GM18502 (cell line): ENCODE measurements around the gene JAG1.

Experiments used
- ATAC-seq: cut with Tn5 transposase; IDR thresholded peaks from one replicate; pipeline ENCODE4 v1.9.1; 2021; ENCODE audit warnings: mild to moderate bottlenecking; ENCODE audit not compliant: unreplicated experiment, poor library complexity

The JAG1 gene

DNA sequence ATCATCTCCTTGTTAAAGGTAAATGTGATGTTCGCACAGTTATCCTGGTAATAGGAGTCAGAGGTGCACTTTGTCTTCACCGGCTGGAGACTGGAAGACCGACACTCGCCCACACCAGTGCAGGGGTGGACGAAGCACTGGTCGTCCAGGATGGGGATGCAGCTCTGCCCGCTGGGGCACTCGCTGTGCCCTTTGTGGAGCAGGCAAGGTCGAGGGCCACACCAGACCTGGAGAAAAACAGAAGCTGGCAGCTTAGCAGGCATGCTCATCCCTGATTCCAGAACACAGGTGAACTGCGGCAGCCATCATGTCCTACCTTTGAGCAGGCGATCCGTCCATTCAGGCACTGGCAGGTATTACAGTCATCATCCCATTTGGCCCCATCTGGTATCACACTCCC, 32.3 kb downstream of the JAG1 start:
- ATAC-seq = no peak

- no peak for ATAC-seq
These were observed 32.9 kb downstream of the JAG1 start for GRCh38 chr20:10640897-10641296.

DNA sequence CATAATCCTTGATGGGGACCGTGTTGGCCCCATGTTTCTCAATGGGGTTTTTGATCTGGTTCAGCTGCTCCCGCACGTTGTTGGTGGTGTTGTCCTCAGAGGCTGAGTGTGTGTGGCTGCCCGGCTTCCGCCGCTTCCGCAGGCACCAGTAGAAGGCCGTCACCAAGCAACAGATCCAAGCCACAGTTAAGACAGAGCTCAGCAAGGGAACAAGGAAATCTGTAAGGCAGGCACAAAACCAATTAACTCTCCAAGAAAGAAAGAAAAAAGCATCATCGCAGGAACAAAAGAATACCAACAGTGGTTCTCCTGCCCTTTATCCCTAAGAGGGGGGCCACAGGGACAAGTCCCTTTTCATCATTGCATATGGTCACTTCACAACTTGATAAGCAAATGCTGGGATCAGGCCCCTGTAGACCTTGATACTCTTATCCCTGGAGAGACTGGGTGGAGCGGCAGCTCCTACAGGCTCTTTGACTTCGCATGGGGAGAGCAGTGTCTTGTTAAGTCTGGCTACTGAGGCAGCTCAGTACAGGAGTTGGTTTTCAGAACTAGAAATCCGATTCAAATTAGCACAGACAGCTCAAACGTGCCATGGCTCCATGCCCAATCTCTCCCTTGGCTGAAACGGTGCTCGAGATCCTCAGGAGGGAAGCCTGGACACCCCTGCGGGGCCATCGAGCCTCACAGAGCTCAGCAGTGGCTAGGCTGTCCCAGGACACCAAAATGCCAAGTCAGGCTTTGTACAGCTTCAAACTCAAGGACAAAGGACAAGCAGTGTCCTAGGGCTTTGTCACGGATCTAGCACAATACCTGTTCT, 33.9 kb downstream of the JAG1 start:
- no peak for ATAC-seq

GRCh38 chr20:10639077-10639736, 34.6 kb downstream of the JAG1 start:
- ATAC-seq = no peak

GRCh38 chr20:10637563-10637962, 36.2 kb downstream of the JAG1 start:
- ATAC-seq = no peak

DNA sequence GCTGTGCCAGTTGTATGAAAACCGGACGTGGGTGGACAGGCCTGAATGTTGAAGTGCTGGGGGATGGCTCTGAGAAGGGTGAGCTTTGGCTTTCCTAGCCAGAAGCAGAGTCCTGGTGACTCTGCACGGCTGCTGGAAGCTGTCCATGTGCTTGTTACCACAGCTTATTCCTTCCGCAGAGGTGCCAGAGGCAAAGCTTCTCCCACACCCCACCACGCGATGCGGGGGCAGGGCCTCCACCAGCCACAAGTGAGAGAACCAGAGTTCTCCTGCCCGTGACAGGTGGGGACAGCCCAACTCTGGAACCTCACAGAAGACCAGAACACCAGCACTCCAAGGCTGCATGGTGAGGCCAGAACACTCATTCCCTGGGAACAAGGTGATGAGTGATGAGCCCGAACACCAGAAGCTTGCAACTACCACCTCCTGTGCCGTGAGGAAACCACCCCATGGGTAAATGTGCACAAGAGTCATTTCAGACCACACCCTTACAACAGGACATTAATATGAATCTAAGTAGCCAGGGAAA, 36.7 kb downstream of the JAG1 start:
- no peak for ATAC-seq

- no peak for ATAC-seq
These were observed 37.4 kb downstream of the JAG1 start for GRCh38 chr20:10636326-10636818.

DNA sequence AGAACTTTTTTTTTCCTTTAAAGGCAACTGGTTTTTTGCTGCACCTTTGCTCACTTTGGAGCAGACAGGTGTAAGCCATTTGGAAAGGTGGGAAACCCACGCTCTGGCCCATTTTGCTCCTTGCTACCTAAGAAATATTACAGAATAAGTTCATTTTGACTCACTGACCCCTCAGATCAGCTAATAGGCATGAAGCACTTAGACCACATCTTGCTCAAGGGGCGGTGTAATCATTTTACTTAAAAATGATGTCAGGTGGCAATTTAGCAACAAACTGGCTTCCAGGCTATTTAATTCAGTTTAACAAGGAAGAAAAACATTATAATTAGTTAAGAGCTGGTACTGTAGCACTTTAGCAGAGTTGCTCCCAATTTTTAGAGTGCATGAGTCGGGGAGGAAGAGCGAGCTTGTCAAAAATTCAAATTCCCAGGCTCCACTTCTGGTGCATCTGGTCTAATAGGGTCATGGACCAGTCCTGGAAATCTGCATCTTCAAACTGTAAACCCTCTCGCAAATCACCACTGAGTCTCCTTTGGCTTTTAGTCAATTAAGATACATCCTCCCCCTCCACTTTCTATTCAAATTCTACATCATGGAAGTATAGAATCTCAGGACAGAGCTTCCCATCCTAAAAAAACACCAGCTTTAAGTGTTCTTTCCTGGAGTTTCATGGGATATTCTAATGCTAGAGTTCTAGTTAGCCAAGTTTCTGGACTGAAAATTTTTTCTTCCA, 38.2 kb downstream of the JAG1 start:
- ATAC-seq = no peak

GRCh38 chr20:10634683-10635411, 39.0 kb downstream of the JAG1 start:
- no peak for ATAC-seq

- ATAC-seq = no peak
These were observed 39.6 kb downstream of the JAG1 start for GRCh38 chr20:10634211-10634610.

DNA sequence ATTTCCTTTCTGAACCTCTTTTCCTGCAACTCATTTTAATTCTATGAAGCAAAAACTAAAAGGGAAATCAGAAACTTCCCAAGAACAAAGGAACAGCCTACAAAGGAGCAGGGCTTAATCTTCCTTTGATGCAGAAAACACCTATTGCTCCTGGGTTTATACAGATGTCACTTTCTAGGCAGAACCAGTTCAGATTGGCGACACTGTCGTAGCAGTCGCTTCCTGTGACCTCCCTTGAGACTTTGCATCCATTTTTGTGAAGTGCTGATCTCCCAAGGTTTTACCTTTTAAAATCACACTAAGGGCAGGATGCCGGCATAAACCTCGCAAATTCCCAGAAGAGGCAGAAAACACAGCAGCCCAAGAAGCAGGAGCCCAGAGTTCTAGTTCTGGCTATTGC, 40.1 kb downstream of the JAG1 start:
- ATAC-seq = no peak

GRCh38 chr20:10632721-10633509, 40.9 kb downstream of the JAG1 start:
- no peak for ATAC-seq

- no peak for ATAC-seq
These were observed 42.7 kb downstream of the JAG1 start for GRCh38 chr20:10631126-10631525.

GRCh38 chr20:10629946-10630650, 43.7 kb downstream of the JAG1 start:
- no peak for ATAC-seq

GRCh38 chr20:10626896-10627295, 46.9 kb downstream of the JAG1 start:
- no peak for ATAC-seq

DNA sequence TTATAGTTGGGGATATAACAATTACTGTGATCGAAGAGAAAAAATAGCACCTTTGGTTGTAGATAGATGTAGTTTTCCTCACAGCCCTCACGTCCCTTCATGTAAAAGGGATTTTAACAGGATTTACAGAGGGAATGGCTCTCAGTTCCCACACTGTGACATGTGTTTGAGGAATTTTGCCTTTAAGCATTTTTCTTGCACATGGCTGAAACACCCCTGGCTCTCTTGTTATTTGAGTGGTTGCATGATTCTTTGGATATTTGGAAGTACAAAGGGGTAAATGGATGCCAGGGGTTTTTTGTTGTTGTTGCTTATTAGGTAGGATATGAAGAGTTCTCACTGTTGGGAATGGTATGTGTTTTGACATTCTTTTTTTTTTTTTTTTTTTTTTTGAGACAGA, 48.2 kb downstream of the JAG1 start:
- ATAC-seq = no peak

DNA sequence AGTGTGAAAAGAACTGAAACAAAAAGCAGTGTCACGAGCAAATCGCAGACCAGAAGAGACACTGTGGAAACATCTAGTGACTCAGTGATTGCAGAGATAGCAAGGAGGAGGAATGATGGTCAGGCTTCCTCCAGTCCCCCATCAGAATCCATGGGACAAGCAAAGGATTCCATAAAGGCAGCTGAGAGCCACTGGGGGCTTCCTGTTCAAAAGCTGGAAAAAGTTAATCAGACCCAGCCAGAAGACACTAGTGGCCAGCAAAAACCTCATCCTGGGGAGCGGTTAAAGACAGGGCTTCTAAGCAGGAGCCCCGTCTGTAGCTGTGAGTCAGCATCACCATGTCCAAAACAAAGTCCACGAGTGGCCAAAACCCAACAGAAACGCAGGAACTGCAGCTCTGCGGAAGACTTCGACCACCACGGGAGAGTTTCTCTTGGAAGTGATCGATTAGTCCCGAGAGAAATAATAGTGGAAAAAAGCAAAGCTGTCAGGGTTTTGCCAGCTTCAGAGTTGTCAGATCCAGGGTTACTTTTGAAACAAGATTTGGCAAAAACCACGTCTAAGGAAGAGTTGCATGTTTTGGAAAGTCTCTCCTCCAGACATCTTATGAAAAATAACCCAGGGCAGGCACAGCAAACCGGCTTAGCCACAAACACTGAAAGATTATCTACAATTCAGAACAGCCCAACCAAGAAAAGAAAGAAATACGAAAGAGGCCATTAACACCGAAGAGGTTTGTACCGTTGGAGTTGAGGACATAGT, 51.0 kb downstream of the JAG1 start:
- no peak for ATAC-seq

DNA sequence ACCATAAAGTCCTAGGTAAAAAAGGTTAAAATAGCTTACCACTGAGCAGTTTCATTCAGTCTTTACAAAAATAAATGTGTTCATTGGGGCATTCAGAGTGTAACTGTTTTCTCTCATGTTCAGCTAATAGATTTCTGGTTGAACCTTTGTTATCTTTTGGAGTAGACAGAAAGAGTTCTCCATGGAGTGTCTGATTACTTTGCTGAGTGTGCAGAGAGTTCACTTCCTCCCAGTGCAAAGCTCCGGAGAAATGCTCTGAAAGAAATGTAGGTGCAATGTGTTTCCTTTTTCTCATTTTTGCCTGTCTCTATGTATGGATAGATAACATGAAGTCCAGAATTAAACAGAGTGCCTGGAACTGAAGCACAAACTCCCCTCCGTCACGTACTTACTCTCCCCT, 52.6 kb downstream of the JAG1 start:
- no peak for ATAC-seq
